K562 (cell line): ENCODE measurements around the gene VWA1. TPM values are rescaled to one million over a fixed set of nuclear protein-coding genes. Genes with fewer than 3 reads are reported as not detected.

Experiments
- BACH1 ChIP-seq: fragments of 200-800 bp; sonication (Bioruptor generic); IDR thresholded peaks from 2 replicates; pipeline ENCODE4 v1.6.1; 2016; ENCODE audit warnings: missing genetic modification characterization, missing compliant biosample characterization
- BDP1 ChIP-seq: IDR thresholded peaks from 3 replicates; pipeline ENCODE4 v1.6.1; 2011; ENCODE audit not compliant: insufficient read length, insufficient read depth
- CEBPG ChIP-seq, 3 experiments: fragments of 200-800 bp in 1 of 3; sonication (Bioruptor generic) in 1 of 3; sonication (generic) in 1 of 3; formaldehyde crosslinking in 1 of 3; IDR thresholded peaks in 2 of 3; conservative IDR thresholded peaks in 1 of 3; 2 replicates each; pipeline versions ENCODE4 v1.6.1 to v1.8.0; 2016 to 2022; ENCODE audit warnings: missing compliant biosample characterization in 2 of 3, missing genetic modification characterization in 2 of 3, mild to moderate bottlenecking in 1 of 3, missing genetic modification reagents in 1 of 3
- FOXJ3 ChIP-seq: sonication (generic); formaldehyde crosslinking; IDR thresholded peaks from 2 replicates; pipeline ENCODE4 v1.4.0; 2020; ENCODE audit warnings: mild to moderate bottlenecking, missing genetic modification reagents
- ILK ChIP-seq: fragments of 450-650 bp; IDR thresholded peaks from 2 replicates; pipeline ENCODE4 v1.6.1; 2016; ENCODE audit warnings: missing genetic modification characterization, low read depth, mild to moderate bottlenecking, missing compliant biosample characterization, moderate library complexity, borderline replicate concordance
- KDM5B ChIP-seq: fragments of 200-600 bp; sonication (generic); IDR thresholded peaks from 2 replicates; pipeline ENCODE4 v1.6.1; 2012; ENCODE audit warnings: low read depth, mild to moderate bottlenecking, moderate library complexity, low read length, control low read depth, inconsistent platforms; ENCODE audit not compliant: insufficient replicate concordance
- MTA2 ChIP-seq: fragments of 450-650 bp; IDR thresholded peaks from 2 replicates; pipeline ENCODE4 v1.6.1; 2016; ENCODE audit warnings: low read depth
- NEUROD1 ChIP-seq: fragments of 150-350 bp; IDR thresholded peaks from 2 replicates; pipeline ENCODE4 v1.6.1; 2014; ENCODE audit warnings: borderline replicate concordance, low read length, low read depth; ENCODE audit not compliant: partially characterized antibody
- POLR2AphosphoS2 ChIP-seq: IDR thresholded peaks from 2 replicates; pipeline ENCODE4 v1.6.1; 2012; ENCODE audit warnings: low read length, improper control_type of control experiment
- RBM34 ChIP-seq: fragments of 200-400 bp; formaldehyde crosslinking; IDR thresholded peaks from 2 replicates; pipeline ENCODE4 v1.6.1; 2018; ENCODE audit warnings: low read length, borderline replicate concordance; ENCODE audit not compliant: insufficient read depth
- RBM39 ChIP-seq: fragments of 200-400 bp; formaldehyde crosslinking; optimal IDR thresholded peaks from 2 replicates; pipeline ENCODE3; 2018; ENCODE audit warnings: low read depth, low read length
- SIRT6 ChIP-seq: IDR thresholded peaks from one replicate; pipeline ENCODE4 v1.6.1; 2012; ENCODE audit warnings: low read depth, mild to moderate bottlenecking, control low read depth, inconsistent platforms, low read length, moderate library complexity
- TEAD4 ChIP-seq, 2 experiments: sonication (generic) in 1 of 2; formaldehyde crosslinking in 1 of 2; IDR thresholded peaks; 2 replicates each; pipeline versions ENCODE4 v1.6.1 to v1.8.0; 2012 to 2022; ENCODE audit warnings: borderline replicate concordance in 1 of 2, inconsistent platforms in 1 of 2, low read length in 1 of 2, mild to moderate bottlenecking in 1 of 2, missing genetic modification reagents in 1 of 2
- ZFP36 ChIP-seq: fragments of 150-350 bp; IDR thresholded peaks from 2 replicates; pipeline ENCODE4 v1.6.1; 2018; ENCODE audit warnings: low read length, low read depth; ENCODE audit not compliant: partially characterized antibody
- ZNF212 ChIP-seq: fragments of 450-650 bp; formaldehyde crosslinking; IDR thresholded peaks from 2 replicates; pipeline ENCODE4 v1.4.0; 2020; ENCODE audit warnings: mild to moderate bottlenecking
- ZNF431 ChIP-seq: sonication (generic); formaldehyde crosslinking; IDR thresholded peaks from 2 replicates; pipeline ENCODE4 v1.8.0; 2022; ENCODE audit warnings: mild to moderate bottlenecking, missing genetic modification reagents
- ZNF644 ChIP-seq: fragments of 200-800 bp; sonication (Bioruptor generic); IDR thresholded peaks from 2 replicates; pipeline ENCODE4 v1.6.1; 2016; ENCODE audit warnings: low read depth, missing genetic modification characterization, missing compliant biosample characterization
- ZNF764 ChIP-seq: fragments of 250-450 bp; sonication (Bioruptor Pico); IDR thresholded peaks from 2 replicates; pipeline ENCODE4 v1.4.0; 2020; ENCODE audit warnings: low read depth, mild to moderate bottlenecking, moderate library complexity
- polyA plus RNA-seq, 8 experiments: library from polyadenylated mRNA; depleted of rRNA in 4 of 8; stranded (reverse) in 5 of 8; unstranded in 3 of 8; fragments of >200 nt; fragmentation: Nextera tagmentation in 2 of 8; fragmentation: Illumina TruSeq in 1 of 8; extraction: Ambion mirVana in 2 of 8; extraction: Trizol in 1 of 8; gene quantifications; 2 replicates each; pipeline versions ENCODE4 v1.2.1 to v1.2.3, GENCODE V29; 2011 to 2014; ENCODE audit warnings: inconsistent platforms in 1 of 8, missing spikeins in 1 of 8
- total RNA-seq, 7 experiments: library from RNA; depleted of rRNA in 6 of 7; stranded (reverse); fragments of >200 nt in 6 of 7; fragmentation: Illumina TruSeq in 2 of 7; extraction: Trizol in 2 of 7; gene quantifications; 2 replicates each; pipeline versions ENCODE4 v1.2.1 to v1.2.3, GENCODE V29; 2011 to 2021; ENCODE audit warnings: low replicate concordance in 1 of 7
- TF ChIP-seq, protein P1 (sequence below): fragments of 450-650 bp; IDR thresholded peaks from 2 replicates; pipeline ENCODE4 v1.7.0; 2016; ENCODE audit warnings: borderline replicate concordance
- TF ChIP-seq, protein P2 (sequence below): fragments of 250-450 bp; sonication (Bioruptor Pico); IDR thresholded peaks from 2 replicates; pipeline ENCODE4 v1.8.0; 2021; ENCODE audit warnings: moderate library complexity, mild to moderate bottlenecking, inconsistent platforms
- TF ChIP-seq, protein P3 (sequence below): IDR thresholded peaks from 2 replicates; pipeline ENCODE4 v1.6.1; 2011; ENCODE audit warnings: borderline replicate concordance, low read depth, mild to moderate bottlenecking, moderate library complexity, low read length; ENCODE audit not compliant: insufficient read depth, poor library complexity, severe bottlenecking

The VWA1 gene
- total and polyA plus RNA-seq, 9 of the 15 experiments (the other 6 are each of a cell fraction or from before 2014, with no cell fraction given), result 0.01 to 6.4 (median 0.85) TPM

DNA sequence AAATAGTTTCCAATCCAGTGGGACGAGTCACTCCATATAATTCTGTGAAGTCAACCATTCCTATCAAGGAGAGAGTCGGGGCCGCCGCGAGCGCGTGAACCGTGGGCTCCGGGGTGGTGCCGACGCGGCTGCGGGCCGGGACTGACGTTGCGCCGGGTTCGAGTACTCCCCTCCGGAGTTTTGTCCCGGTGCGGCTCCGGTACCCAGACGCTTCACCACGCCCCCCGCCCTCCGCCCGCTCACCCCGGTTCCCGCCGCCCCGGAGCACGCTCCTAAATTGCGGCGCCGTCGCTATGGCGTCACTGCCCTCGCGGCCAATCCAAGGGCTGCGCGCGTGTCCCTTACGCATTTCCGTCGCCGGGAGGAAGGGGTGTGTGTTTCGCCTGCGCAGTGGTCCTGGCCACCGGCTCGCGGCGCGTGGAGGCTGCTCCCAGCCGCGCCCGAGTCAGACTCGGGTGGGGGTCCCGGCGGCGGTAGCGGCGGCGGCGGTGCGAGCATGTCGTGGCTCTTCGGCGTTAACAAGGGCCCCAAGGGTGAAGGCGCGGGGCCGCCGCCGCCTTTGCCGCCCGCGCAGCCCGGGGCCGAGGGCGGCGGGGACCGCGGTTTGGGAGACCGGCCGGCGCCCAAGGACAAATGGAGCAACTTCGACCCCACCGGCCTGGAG lies 36.0 kb downstream of the VWA1 start, which contains the start of gene ATAD3B (continued):
- TF ChIP-seq NEUROD1, result no peak
- TF ChIP-seq POLR2AphosphoS2, result no peak
- TF ChIP-seq RBM34, result no peak
- 0 out of 2 replicates have a peak, but pooled peaks have one; percentile 41 for TF ChIP-seq ZNF212 (CRISPR knock-in tag)
- TF ChIP-seq BACH1, result no peak
- TF ChIP-seq, protein P1, sequence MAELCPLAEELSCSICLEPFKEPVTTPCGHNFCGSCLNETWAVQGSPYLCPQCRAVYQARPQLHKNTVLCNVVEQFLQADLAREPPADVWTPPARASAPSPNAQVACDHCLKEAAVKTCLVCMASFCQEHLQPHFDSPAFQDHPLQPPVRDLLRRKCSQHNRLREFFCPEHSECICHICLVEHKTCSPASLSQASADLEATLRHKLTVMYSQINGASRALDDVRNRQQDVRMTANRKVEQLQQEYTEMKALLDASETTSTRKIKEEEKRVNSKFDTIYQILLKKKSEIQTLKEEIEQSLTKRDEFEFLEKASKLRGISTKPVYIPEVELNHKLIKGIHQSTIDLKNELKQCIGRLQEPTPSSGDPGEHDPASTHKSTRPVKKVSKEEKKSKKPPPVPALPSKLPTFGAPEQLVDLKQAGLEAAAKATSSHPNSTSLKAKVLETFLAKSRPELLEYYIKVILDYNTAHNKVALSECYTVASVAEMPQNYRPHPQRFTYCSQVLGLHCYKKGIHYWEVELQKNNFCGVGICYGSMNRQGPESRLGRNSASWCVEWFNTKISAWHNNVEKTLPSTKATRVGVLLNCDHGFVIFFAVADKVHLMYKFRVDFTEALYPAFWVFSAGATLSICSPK, result no peak
- no peak for TF ChIP-seq ZNF644
- TF ChIP-seq ZNF431, result no peak
- TF ChIP-seq, protein P2, sequence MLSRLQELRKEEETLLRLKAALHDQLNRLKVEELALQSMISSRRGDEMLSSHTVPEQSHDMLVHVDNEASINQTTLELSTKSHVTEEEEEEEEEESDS (CRISPR knock-in tag), result no peak
- TF ChIP-seq FOXJ3, result no peak
- TF ChIP-seq MTA2, result no peak
- no peak for TF ChIP-seq RBM39
- peak; percentile 30 for TF ChIP-seq KDM5B
- no peak for TF ChIP-seq ZFP36
- TF ChIP-seq SIRT6, result no peak
- no peak for TF ChIP-seq BDP1
- TF ChIP-seq ILK (tag), result no peak
- TF ChIP-seq ZNF764 (CRISPR knock-in tag), result no peak
- no peak for TF ChIP-seq CEBPG (CRISPR knock-in tag; IDR thresholded peaks at IDR 0.05)
- no peak for TF ChIP-seq CEBPG (tag; conservative IDR thresholded peaks at IDR 0.05 in 1 of 2, IDR thresholded peaks at IDR 0.05 in 1 of 2)
- TF ChIP-seq, protein P3, sequence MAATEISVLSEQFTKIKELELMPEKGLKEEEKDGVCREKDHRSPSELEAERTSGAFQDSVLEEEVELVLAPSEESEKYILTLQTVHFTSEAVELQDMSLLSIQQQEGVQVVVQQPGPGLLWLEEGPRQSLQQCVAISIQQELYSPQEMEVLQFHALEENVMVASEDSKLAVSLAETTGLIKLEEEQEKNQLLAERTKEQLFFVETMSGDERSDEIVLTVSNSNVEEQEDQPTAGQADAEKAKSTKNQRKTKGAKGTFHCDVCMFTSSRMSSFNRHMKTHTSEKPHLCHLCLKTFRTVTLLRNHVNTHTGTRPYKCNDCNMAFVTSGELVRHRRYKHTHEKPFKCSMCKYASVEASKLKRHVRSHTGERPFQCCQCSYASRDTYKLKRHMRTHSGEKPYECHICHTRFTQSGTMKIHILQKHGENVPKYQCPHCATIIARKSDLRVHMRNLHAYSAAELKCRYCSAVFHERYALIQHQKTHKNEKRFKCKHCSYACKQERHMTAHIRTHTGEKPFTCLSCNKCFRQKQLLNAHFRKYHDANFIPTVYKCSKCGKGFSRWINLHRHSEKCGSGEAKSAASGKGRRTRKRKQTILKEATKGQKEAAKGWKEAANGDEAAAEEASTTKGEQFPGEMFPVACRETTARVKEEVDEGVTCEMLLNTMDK, result no peak
- TF ChIP-seq TEAD4 (IDR thresholded peaks at IDR 0.05; ENCODE audit: low read length), result no peak
- TF ChIP-seq TEAD4 (CRISPR knock-in tag; IDR thresholded peaks at IDR 0.05; ENCODE audit: borderline replicate concordance), result no peak
